ENCODE data around the gene THADA.

- TF ChIP-seq ZNF274 (IDR thresholded peaks at IDR 0.05; ENCODE audit: low read depth, low read length) (no peak), YY1 (IDR thresholded peaks at IDR 0.05; ENCODE audit: insufficient read depth, insufficient read length) (no peak)
Observed at GRCh38 chr2:43609290-43609918, 13.6 kb upstream of the THADA start.

Measured in NT2/D1 (cell line).